Neural progenitor cell (in vitro differentiated cells): ENCODE data around the gene POU2AF1.

Experiments used
- CTCF ChIP-seq: fragments of 200-600 bp; sonication (generic); IDR thresholded peaks from 2 replicates; pipeline ENCODE4 v1.5.1; 2017; ENCODE audit warnings: antibody characterized with exemption, mild to moderate bottlenecking
- EZH2 ChIP-seq: fragments of 200-600 bp; sonication (generic); IDR thresholded peaks from 2 replicates; pipeline ENCODE4 v1.6.1; 2017; ENCODE audit warnings: antibody characterized with exemption, mild to moderate bottlenecking, moderate library complexity
- EZH2phosphoT487 ChIP-seq: fragments of 200-600 bp; sonication (generic); IDR thresholded peaks from 2 replicates; pipeline ENCODE4 v1.6.1; 2017; ENCODE audit warnings: antibody characterized with exemption

GRCh38 chr11:111384494-111384893 lies 5.4 kb upstream of the POU2AF1 start:
- TF ChIP-seq CTCF = no peak
- TF ChIP-seq EZH2 = no peak
- no peak for TF ChIP-seq EZH2phosphoT487
